ENCODE results near the gene CAMSAP2.

The CAMSAP2 gene

GRCh38 chr1:200900877-200901276, 162.2 kb downstream of the CAMSAP2 start:
- DNase-seq: no peak

GRCh38 chr1:200901350-200901749, 162.7 kb downstream of the CAMSAP2 start:
- no peak for DNase-seq

GRCh38 chr1:200901796-200902444, 163.2 kb downstream of the CAMSAP2 start:
- DNase-seq: no peak

DNA sequence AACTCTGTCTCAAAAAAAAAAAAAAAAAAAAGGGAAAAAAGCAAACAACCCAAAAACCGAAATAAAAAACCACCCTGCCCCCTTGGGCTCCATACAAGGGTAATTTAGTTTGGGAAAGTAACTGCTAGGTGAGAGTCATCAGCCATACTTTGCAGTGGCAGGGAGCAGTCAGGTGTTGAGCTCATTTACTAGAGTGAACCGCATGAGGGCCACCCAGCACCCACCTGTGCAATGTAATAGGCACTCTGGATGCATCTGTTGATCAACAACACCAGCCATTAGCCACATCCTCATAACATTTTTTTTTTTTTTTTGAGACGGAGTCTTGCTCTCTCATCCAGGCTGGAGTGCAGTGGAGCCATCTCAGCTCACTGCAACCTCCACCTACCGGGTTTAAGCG, 165.1 kb downstream of the CAMSAP2 start:
- no peak for DNase-seq

DNA sequence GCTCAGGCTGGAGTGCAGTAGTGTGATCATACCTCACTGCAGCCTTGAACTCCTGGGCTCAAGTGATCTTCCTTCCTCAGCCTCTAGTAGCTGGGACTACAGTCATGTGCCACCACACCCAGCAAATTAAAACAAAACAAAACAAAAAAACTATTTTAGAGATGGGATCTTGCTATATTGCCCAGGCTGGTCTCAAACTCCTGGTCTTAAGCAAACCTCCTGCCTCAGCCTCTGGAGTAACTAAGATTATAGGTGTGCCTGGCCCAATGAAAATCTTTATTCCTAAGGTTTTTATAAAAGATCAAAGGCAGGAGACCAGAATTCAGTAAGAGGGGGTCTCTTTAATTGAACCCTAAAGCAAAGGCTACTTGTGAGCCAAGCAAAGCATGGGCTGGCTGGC, 166.1 kb downstream of the CAMSAP2 start:
- DNase-seq: no peak

- no peak for DNase-seq
Measured at GRCh38 chr1:200905411-200906052, 166.8 kb downstream of the CAMSAP2 start.

DNA sequence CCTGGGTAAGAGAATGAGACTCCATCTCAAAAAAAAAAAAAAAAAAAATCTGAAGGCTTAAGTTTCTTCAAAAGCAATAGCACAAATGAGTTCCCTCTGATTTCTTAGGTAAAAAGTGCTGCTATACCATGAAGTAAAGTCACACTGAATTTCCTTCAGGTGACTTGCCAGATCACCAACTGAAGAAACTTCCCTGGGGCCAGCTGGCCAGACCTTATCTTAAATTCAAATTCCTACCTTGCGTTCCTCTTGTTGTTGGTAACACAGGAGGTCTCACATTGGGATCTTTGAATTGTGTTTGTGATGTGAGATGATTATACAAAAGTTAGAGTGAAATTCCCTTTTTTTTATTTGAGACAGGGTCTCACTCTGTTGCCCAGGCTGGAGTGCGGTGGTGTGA, 167.8 kb downstream of the CAMSAP2 start:
- DNase-seq: no peak

DNA sequence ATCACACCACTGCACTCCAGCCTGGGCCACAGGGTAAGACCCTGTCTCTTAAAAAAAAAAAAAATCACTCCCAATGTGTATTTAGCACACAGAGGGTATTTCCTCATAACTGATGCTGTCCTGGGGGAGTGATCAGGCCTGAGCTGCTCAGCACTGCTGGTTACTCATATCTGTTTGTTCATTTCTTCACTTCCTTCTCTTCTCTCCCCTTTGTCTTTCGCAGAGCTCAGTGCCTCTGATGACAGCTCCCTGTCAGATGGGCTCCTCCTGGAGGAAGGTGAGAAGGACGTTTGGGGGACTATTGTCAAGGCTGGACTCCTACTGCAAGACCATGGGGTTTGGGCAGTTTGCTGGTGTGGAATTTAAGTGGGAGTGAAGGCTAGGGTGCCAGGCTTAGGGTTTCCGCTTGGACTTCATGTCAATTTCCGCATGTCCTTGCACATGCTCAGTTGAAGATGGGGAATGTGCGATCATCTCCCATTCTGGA, 169.0 kb downstream of the CAMSAP2 start:
- DNase-seq: no peak

DNA sequence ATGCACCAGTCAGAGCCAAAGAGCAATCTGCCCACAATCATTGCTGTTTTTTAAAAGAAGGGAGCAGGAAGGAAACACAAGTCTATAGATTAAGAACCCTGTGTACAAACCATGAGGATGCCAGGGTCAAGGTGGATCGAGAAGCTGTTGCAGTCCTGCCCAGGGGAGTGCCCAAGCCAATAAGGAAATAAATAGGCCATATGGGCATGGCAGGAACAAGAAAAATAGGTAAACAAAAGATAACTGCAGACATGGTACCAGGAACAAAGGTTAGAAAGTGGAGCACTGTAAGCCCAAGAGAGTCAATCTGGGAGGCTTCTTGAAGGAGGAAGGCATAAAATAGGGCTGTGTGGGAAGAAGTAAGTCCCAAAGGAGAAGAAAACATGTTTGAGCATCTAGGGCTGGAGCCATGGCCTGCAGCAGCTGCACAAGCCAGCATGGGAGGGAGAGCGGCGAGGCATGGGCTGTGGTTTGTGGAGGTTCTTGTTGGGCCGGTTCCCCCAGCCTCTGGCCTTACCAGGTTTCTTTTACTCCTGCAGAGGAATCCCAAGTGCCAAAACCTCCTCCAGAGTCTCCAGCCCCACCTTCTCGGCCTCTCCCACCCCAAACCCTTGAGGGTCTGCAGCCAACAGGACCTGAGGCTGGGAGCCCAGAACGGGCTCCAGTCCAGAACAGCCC, 169.6 kb downstream of the CAMSAP2 start:
- no peak for DNase-seq

- DNase-seq: no peak
Measured at GRCh38 chr1:200909071-200909470, 170.4 kb downstream of the CAMSAP2 start.

- DNase-seq: no peak
Measured at GRCh38 chr1:200909757-200910239, 171.1 kb downstream of the CAMSAP2 start.
